ENCODE results near the gene RGPD8.

GRCh38 chr2:112480530-112481049, 47.1 kb upstream of the RGPD8 start:
- peak; percentile 41 for TF ChIP-seq CTCF (IDR thresholded peaks at IDR 0.05; ENCODE audit: low read depth, low read length)
- no peak for TF ChIP-seq EZH2phosphoT487 (IDR thresholded peaks at IDR 0.05; ENCODE audit: low read depth)

Data from OCI-LY3 (cell line).